ENCODE data around the gene FHIT. TPM values are rescaled to one million over a fixed set of nuclear protein-coding genes. Genes with fewer than 3 reads are reported as not detected.

The FHIT gene
- total and polyA plus RNA-seq, 11 donors: 4.2 to 26.8 (median 16.5) TPM

DNA sequence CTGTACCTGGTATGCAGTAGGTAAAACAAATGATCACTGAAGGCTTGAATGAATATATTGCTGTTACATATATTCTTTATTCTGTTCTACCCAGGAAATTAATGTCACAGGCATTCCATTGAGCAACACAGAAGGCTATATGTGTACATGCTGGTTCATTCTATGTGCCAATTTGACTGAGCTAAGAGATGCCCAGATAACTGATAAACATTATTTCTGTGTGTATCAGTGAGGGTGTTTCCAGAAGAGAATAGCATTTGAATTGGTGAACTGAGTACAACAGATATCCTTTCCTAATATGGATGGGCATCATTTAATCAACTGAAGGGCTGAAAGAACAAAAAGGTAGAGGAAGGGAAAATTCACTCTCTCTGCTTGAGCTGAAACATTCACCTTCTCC, 886.8 kb downstream of the FHIT start:
- H3K9me3 ChIP-seq: peaks cover 0 to 7% (median 0%) of the 10 kb centered on the region in 12 donors
- no peak overlapping the region for H3K27ac ChIP-seq
- intact Hi-C loops (cut with DNase I): no loop called here
- H3K27me3 ChIP-seq: no peaks in the 10 kb centered on the region
- H3K4me3 ChIP-seq: no peak overlapping the region
- DNase-seq (no peak), ATAC-seq (no peak)
- TF ChIP-seq CTCF (IDR thresholded peaks at IDR 0.05) (no peak), POLR2A (IDR thresholded peaks at IDR 0.05) (no peak)
- H3K36me3 ChIP-seq: no peaks in the 10 kb centered on the region
- H3K4me1 ChIP-seq: no peaks in the 10 kb centered on the region

DNA sequence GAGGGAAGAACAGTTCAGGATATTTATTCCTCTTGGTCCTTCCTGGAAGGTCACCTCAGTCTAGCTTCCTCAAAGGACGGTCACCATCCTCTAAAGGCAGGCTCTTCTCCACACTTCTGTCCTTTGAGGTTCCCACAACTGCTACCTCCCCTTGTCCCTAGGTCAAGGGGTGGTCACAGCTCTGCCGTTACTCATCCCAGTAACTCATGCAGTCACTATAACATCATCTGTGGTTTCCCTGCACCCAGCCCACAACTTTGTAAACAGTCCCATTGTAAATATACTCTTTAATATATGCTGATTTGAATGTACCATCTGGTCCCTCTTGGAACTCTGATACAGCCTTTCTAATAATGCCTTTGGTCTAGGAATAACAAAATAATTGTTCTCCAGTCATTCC, 887.4 kb downstream of the FHIT start:
- H3K36me3 ChIP-seq: no peaks in the 10 kb centered on the region
- no peak overlapping the region for H3K4me3 ChIP-seq
- 78 to 85% (median 82%) methylated on average over 2 of the region's 2 CpGs for WGBS, 4 donors
- no peak overlapping the region for H3K27ac ChIP-seq
- no peaks in the 10 kb centered on the region for H3K27me3 ChIP-seq
- intact Hi-C loops (cut with DNase I): no loop called here
- H3K4me1 ChIP-seq: no peaks in the 10 kb centered on the region
- no peak for ATAC-seq
- no peak for DNase-seq
- peaks cover 0 to under 1% (median 0%) of the 10 kb centered on the region in 12 donors for H3K9me3 ChIP-seq
- TF ChIP-seq CTCF (IDR thresholded peaks at IDR 0.05): no peak
- no peak for TF ChIP-seq POLR2A (IDR thresholded peaks at IDR 0.05)

DNA sequence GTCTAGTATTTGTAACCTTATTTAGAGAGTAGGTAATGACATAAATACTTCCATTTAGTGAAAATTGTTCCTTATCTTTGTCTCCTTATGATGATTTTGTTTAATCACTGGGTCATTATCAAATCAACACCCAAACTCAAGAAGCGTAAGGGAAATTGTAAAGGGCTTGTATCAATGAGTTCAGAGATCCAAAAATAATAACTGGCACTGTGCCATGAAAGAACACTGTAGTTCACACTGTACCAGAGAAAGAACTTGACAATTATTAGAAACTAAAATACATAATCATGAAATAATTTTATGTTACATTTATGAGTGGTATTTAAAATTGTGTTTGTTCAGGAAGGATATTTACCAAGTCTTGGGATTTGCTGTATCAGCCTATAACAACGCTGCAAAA, 895.4 kb downstream of the FHIT start:
- ATAC-seq (peak in 1 of 4 donors; percentile 32), DNase-seq (no peak)
- intact Hi-C loops (cut with DNase I): no loop called here
- Histone ChIP-seq H3K4me3 (no peak overlapping the region), H3K9me3 (no peaks in the 10 kb centered on the region), H3K27ac (no peak overlapping the region), H3K36me3 (no peaks in the 10 kb centered on the region), H3K4me1 (no peaks in the 10 kb centered on the region), H3K27me3 (no peaks in the 10 kb centered on the region)
- WGBS, 4 donors: 39 to 53% (median 47%) methylated on average over 2 of the region's 2 CpGs
- TF ChIP-seq POLR2A (IDR thresholded peaks at IDR 0.05) (no peak), CTCF (IDR thresholded peaks at IDR 0.05) (no peak)

DNA sequence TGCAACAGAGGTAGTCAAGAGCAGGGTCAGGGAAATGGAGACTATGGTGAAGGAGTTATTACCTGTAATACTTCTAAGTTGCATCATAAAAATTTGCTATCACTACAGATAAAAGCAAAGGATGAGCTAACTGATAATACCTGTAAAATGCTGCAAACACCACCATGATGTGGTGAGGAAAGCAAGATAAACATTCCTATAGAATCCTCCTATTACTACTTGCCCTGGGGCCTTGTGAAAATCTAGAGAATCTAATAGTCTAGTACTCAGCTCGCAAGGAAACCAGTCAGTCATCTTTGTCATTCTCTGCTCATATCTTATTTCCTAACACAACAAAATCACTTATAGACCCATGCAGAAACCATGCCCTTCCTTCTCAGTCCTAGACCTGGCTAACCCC, 899.8 kb downstream of the FHIT start:
- H3K27me3 ChIP-seq: no peaks in the 10 kb centered on the region
- intact Hi-C loops (cut with DNase I): no loop called here

More for the DNA sequence above, 899.8 kb downstream of the FHIT start:
- no peak overlapping the region for H3K4me3 ChIP-seq
- H3K36me3 ChIP-seq: no peaks in the 10 kb centered on the region
- 87 to 93% (median 89%) methylated on average over 1 of the region's 1 CpG for WGBS, 4 donors
- ATAC-seq (no peak), DNase-seq (no peak)
- no peaks in the 10 kb centered on the region for H3K4me1 ChIP-seq
- no peaks in the 10 kb centered on the region for H3K9me3 ChIP-seq
- TF ChIP-seq CTCF (IDR thresholded peaks at IDR 0.05) (no peak), POLR2A (IDR thresholded peaks at IDR 0.05) (no peak)
- H3K27ac ChIP-seq: no peak overlapping the region
